OCI-LY3 (cell line): ENCODE data around the gene MAMDC4.

Source experiments
- EZH2phosphoT487 ChIP-seq: fragments of 200-600 bp; shearing (Covaris generic); IDR thresholded peaks from 2 replicates; pipeline ENCODE4 v1.6.1; 2018; ENCODE audit warnings: antibody characterized with exemption, mixed run types, low read depth
- TF ChIP-seq, protein P1 (sequence below): fragments of 200-600, 300-600 bp; sonication (generic); IDR thresholded peaks from 2 replicates; pipeline ENCODE4 v1.5.1; 2014; ENCODE audit warnings: antibody characterized with exemption, low read length, low read depth

DNA sequence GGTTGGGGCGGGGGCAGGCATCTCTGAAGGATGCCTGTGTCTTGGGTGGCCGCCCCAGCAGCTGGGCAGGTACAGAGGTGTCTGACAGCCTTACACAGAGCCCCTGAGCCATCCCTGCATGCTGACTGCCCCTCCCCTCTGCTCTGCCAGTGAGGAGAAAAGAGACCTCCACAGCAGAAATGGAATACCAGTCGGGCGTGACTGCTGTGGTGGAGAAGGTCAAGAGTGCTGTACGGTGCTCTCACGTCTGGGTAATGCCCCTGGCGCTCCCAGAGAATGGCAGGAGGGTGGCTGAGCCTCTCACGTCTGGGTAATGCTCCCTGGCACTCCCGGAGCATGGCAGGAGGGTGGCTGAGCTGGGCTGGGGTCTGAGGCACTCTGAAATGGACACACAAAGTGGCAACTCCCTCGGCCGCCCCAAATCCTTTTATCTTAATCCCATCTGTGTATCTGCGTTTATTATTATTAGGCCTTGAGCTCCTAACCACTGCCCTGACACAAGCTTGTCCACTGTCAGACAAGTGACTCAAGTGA is 46.9 kb upstream of the MAMDC4 start:
- TF ChIP-seq, protein P1, sequence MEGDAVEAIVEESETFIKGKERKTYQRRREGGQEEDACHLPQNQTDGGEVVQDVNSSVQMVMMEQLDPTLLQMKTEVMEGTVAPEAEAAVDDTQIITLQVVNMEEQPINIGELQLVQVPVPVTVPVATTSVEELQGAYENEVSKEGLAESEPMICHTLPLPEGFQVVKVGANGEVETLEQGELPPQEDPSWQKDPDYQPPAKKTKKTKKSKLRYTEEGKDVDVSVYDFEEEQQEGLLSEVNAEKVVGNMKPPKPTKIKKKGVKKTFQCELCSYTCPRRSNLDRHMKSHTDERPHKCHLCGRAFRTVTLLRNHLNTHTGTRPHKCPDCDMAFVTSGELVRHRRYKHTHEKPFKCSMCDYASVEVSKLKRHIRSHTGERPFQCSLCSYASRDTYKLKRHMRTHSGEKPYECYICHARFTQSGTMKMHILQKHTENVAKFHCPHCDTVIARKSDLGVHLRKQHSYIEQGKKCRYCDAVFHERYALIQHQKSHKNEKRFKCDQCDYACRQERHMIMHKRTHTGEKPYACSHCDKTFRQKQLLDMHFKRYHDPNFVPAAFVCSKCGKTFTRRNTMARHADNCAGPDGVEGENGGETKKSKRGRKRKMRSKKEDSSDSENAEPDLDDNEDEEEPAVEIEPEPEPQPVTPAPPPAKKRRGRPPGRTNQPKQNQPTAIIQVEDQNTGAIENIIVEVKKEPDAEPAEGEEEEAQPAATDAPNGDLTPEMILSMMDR = no peak
- no peak for TF ChIP-seq EZH2phosphoT487
